Cardiac fibroblast (primary cell): Measurements from ENCODE around the gene CDKAL1.
A peak's percentile ranks its signal among the peaks of the same experiment; 100 is the strongest.

Experiments used
- DNase-seq, 2 donors: peaks; one replicate each; pipeline versions ENCODE4 v3.0.0 to v3.0.0-alpha.2; 2010; ENCODE audit warnings: low read depth in 2 of 2
- H3K4me3 ChIP-seq, 2 donors: replicated peaks in 1 of 2; 1 replicate in 1 of 2; 2 replicates in 1 of 2; pipeline ENCODE4 v1.5.1; 2011; ENCODE audit warnings: low read depth in 2 of 2, low read length in 2 of 2, mild to moderate bottlenecking in 2 of 2, moderate library complexity in 1 of 2
- CTCF ChIP-seq: IDR thresholded peaks from one replicate; pipeline ENCODE4 v1.5.1; 2011; ENCODE audit warnings: low read depth, mild to moderate bottlenecking, low read length, inconsistent platforms

The CDKAL1 gene

GRCh38 chr6:20808439-20808838, 274.2 kb downstream of the CDKAL1 start:
- no peak for DNase-seq

GRCh38 chr6:20808924-20809323, 274.7 kb downstream of the CDKAL1 start:
- no peak overlapping the region for H3K4me3 ChIP-seq
- TF ChIP-seq CTCF, result no peak
- peak in 1 of 2 donors; percentile 39 for DNase-seq

More at GRCh38 chr6:20808439-20808838, 274.2 kb downstream of the CDKAL1 start:
- no peak overlapping the region for H3K4me3 ChIP-seq
- TF ChIP-seq CTCF, result no peak

- DNase-seq, result peak in 1 of 2 donors; percentile 37
- H3K4me3 ChIP-seq, result no peak overlapping the region
- TF ChIP-seq CTCF, result no peak
Observed at GRCh38 chr6:20810727-20811108, 276.5 kb downstream of the CDKAL1 start.

GRCh38 chr6:20811109-20811761, 277.0 kb downstream of the CDKAL1 start:
- DNase-seq, result peak; percentile 97 to 100
- H3K4me3 ChIP-seq, result no peak overlapping the region
- TF ChIP-seq CTCF, result no peak

- no peak overlapping the region for H3K4me3 ChIP-seq
- no peak for DNase-seq
- no peak for TF ChIP-seq CTCF
Observed at GRCh38 chr6:20812776-20813175, 278.5 kb downstream of the CDKAL1 start.

- TF ChIP-seq CTCF, result no peak
- DNase-seq, result peak in 1 of 2 donors; percentile 29
- H3K4me3 ChIP-seq, result no peak overlapping the region
Observed at GRCh38 chr6:20814494-20814893, 280.2 kb downstream of the CDKAL1 start.

- H3K4me3 ChIP-seq, result no peak overlapping the region
- no peak for TF ChIP-seq CTCF
- DNase-seq, result no peak
Observed at GRCh38 chr6:20816126-20816525, 281.9 kb downstream of the CDKAL1 start.
